H9 (cell line): ENCODE data around the gene GPLD1. TPM values are rescaled to one million over a fixed set of nuclear protein-coding genes. Genes with fewer than 3 reads are reported as not detected.

ENCODE experiments used
- DNase-seq: peaks from one replicate; pipeline ENCODE4 v3.0.0-alpha.2; 2017
- H2AFZ ChIP-seq: one replicate; pipeline ENCODE4 v1.6.1; 2013; ENCODE audit warnings: mild to moderate bottlenecking, low read length, control low read depth, moderate library complexity
- H2AK5ac ChIP-seq: 2 replicates; pipeline ENCODE4 v1.6.1; 2013; ENCODE audit warnings: low read length, control low read depth, mixed read lengths; ENCODE audit not compliant: insufficient read length
- H2BK120ac ChIP-seq: one replicate; pipeline ENCODE4 v1.6.1; 2013; ENCODE audit warnings: low read depth, mild to moderate bottlenecking, low read length, control low read depth, inconsistent platforms; ENCODE audit not compliant: poor library complexity, severe bottlenecking
- H2BK12ac ChIP-seq: 2 replicates; pipeline ENCODE4 v1.6.1; 2013; ENCODE audit warnings: low read length, control low read depth, mixed read lengths, low read depth; ENCODE audit not compliant: insufficient read length
- H2BK15ac ChIP-seq: 2 replicates; pipeline ENCODE4 v1.6.1; 2013; ENCODE audit warnings: low read depth, low read length, control low read depth
- H2BK20ac ChIP-seq: one replicate; pipeline ENCODE4 v1.6.1; 2013; ENCODE audit warnings: low read depth, mild to moderate bottlenecking, low read length, control low read depth, inconsistent platforms; ENCODE audit not compliant: poor library complexity, severe bottlenecking
- H2BK5ac ChIP-seq: 2 replicates; pipeline ENCODE4 v1.6.1; 2013; ENCODE audit warnings: low read length, control low read depth, mixed read lengths; ENCODE audit not compliant: insufficient read length
- H3K14ac ChIP-seq: 2 replicates; pipeline ENCODE4 v1.6.1; 2013; ENCODE audit warnings: low read length, control low read depth; ENCODE audit not compliant: insufficient read depth
- H3K18ac ChIP-seq: 2 replicates; pipeline ENCODE4 v1.6.1; 2013; ENCODE audit warnings: low read depth, mild to moderate bottlenecking, mixed read lengths, low read length, control low read depth; ENCODE audit not compliant: insufficient read length
- H3K23ac ChIP-seq: 2 replicates; pipeline ENCODE4 v1.6.1; 2013; ENCODE audit warnings: low read length, control low read depth, mixed read lengths, low read depth; ENCODE audit not compliant: insufficient read length
- H3K23me2 ChIP-seq: 2 replicates; pipeline ENCODE4 v1.6.1; 2013; ENCODE audit warnings: low read depth, mild to moderate bottlenecking, mixed read lengths, low read length, control low read depth; ENCODE audit not compliant: insufficient read length, poor library complexity, severe bottlenecking
- H3K27ac ChIP-seq: 2 replicates; pipeline ENCODE4 v1.5.1; 2013; ENCODE audit warnings: low read length, control low read depth, mixed read lengths, low read depth; ENCODE audit not compliant: insufficient read length
- H3K27me3 ChIP-seq: 2 replicates; pipeline ENCODE4 v1.6.1; 2013; ENCODE audit warnings: low read length, control low read depth, inconsistent platforms; ENCODE audit not compliant: insufficient read depth
- H3K4ac ChIP-seq: 2 replicates; pipeline ENCODE4 v1.6.1; 2013; ENCODE audit warnings: low read depth, mild to moderate bottlenecking, control low read depth, inconsistent platforms, low read length, moderate library complexity
- H3K4me1 ChIP-seq: 2 replicates; pipeline ENCODE4 v1.6.1; 2013; ENCODE audit warnings: low read length, control low read depth, inconsistent platforms; ENCODE audit not compliant: insufficient read depth
- H3K4me2 ChIP-seq: 2 replicates; pipeline ENCODE4 v1.6.1; 2013; ENCODE audit warnings: low read length, control low read depth, mixed read lengths; ENCODE audit not compliant: insufficient read length, insufficient read depth
- H3K56ac ChIP-seq: 2 replicates; pipeline ENCODE4 v1.6.1; 2013; ENCODE audit warnings: low read depth, mild to moderate bottlenecking, mixed read lengths, low read length, control low read depth; ENCODE audit not compliant: insufficient read length
- H3K79me1 ChIP-seq: 2 replicates; pipeline ENCODE4 v1.6.1; 2013; ENCODE audit warnings: low read depth, mild to moderate bottlenecking, moderate library complexity, low read length, control low read depth, inconsistent platforms; ENCODE audit not compliant: insufficient read depth, poor library complexity, severe bottlenecking
- H3K79me2 ChIP-seq: 2 replicates; pipeline ENCODE4 v1.6.1; 2013; ENCODE audit warnings: low read length, control low read depth, inconsistent platforms; ENCODE audit not compliant: insufficient read depth
- H3K9ac ChIP-seq: 2 replicates; pipeline ENCODE4 v1.6.1; 2013; ENCODE audit warnings: low read length, control low read depth, mixed read lengths; ENCODE audit not compliant: insufficient read length; ENCODE audit errors: extremely low read depth
- H3K9me3 ChIP-seq: one replicate; pipeline ENCODE4 v1.6.1; 2013; ENCODE audit warnings: low read depth, low read length, inconsistent platforms; ENCODE audit not compliant: control insufficient read depth
- H3T11ph ChIP-seq: one replicate; pipeline ENCODE4 v1.6.1; 2013; ENCODE audit warnings: mild to moderate bottlenecking, low read length, control low read depth, inconsistent platforms
- H4K20me1 ChIP-seq: one replicate; pipeline ENCODE4 v1.6.1; 2013; ENCODE audit not compliant: control insufficient read depth, insufficient read length, insufficient read depth
- H4K5ac ChIP-seq: 2 replicates; pipeline ENCODE4 v1.6.1; 2013; ENCODE audit warnings: low read depth, mild to moderate bottlenecking, mixed read lengths, low read length, control low read depth; ENCODE audit not compliant: insufficient read length
- H4K8ac ChIP-seq: replicated peaks from 2 replicates; pipeline ENCODE4 v1.6.1; 2013; ENCODE audit warnings: low read length, control low read depth, mixed read lengths, low read depth; ENCODE audit not compliant: insufficient read length
- H4K91ac ChIP-seq: 2 replicates; pipeline ENCODE4 v1.6.1; 2013; ENCODE audit warnings: low read depth, mild to moderate bottlenecking, moderate library complexity, mixed read lengths, low read length, control low read depth; ENCODE audit not compliant: insufficient read length
- H3K27ac Mint-ChIP-seq, 3 experiments: 2 replicates in 2 of 3; 3 replicates in 1 of 3; pipeline ENCODE4 v1.8.0; 2020 to 2021; ENCODE audit warnings: mixed read lengths in 3 of 3, mild to moderate bottlenecking in 1 of 3, moderate library complexity in 1 of 3
- H3K27me3 Mint-ChIP-seq: 2 replicates; pipeline ENCODE4 v1.8.0; 2021; ENCODE audit warnings: low read depth, mild to moderate bottlenecking, moderate library complexity, mixed read lengths
- H3K36me3 Mint-ChIP-seq, 3 experiments: 2 replicates in 2 of 3; 3 replicates in 1 of 3; pipeline ENCODE4 v1.8.0; 2020 to 2021; ENCODE audit warnings: low read depth in 3 of 3, mixed read lengths in 3 of 3; ENCODE audit not compliant: insufficient read depth in 1 of 3
- H3K4me1 Mint-ChIP-seq, 2 experiments: 2 replicates each; pipeline ENCODE4 v1.8.0; 2020; ENCODE audit warnings: mixed read lengths in 2 of 2
- H3K4me3 Mint-ChIP-seq, 2 experiments: 2 replicates in 1 of 2; 3 replicates in 1 of 2; pipeline ENCODE4 v1.8.0; 2020 to 2021; ENCODE audit warnings: mild to moderate bottlenecking in 2 of 2, mixed read lengths in 2 of 2, moderate library complexity in 1 of 2
- H3K9me3 Mint-ChIP-seq, 2 experiments: 2 replicates in 1 of 2; 3 replicates in 1 of 2; pipeline ENCODE4 v1.8.0; 2020; ENCODE audit warnings: mild to moderate bottlenecking in 2 of 2, mixed read lengths in 2 of 2, moderate library complexity in 1 of 2
- CTCF ChIP-seq: fragments of 200-600 bp; sonication (generic); conservative IDR thresholded peaks from 3 replicates; pipeline ENCODE4 v1.8.0; 2021; ENCODE audit warnings: antibody characterized with exemption, mild to moderate bottlenecking
- WGBS: extraction: QIAGEN DNeasy Blood & Tissue Kit; methylation state at CpG from one replicate; pipeline ENCODE4 v1.1.7; 2013; ENCODE audit warnings: missing lambda C conversion rate, low lambda C conversion rate, mixed read lengths; ENCODE audit not compliant: insufficient read length; ENCODE audit errors: extremely low coverage; 5-methylcytosine and 5-hydroxymethylcytosine counted together
- total RNA-seq: library from RNA; stranded (reverse); gene quantifications from 2 replicates; pipeline ENCODE4 v1.2.1, GENCODE V29; 2021

The GPLD1 gene
- total RNA-seq, 1 experiment from 2014 or later, result 8.0 TPM

- H3K4me3 Mint-ChIP-seq, result no peak overlapping the region
These were observed 52.4 kb downstream of the GPLD1 start for GRCh38 chr6:24436979-24437378.

More at GRCh38 chr6:24436979-24437378, 52.4 kb downstream of the GPLD1 start:
- Histone ChIP-seq H3K23me2 (no peaks in the 10 kb centered on the region), H2BK20ac (no peak overlapping the region), H3K4me1 (no peaks in the 10 kb centered on the region), H3T11ph (no peak overlapping the region), H4K8ac (no peak overlapping the region), H3K27me3 (no peaks in the 10 kb centered on the region), H3K79me1 (no peaks in the 10 kb centered on the region), H3K23ac (no peak overlapping the region), H3K4me2 (no peak overlapping the region), H3K56ac (no peak overlapping the region), H3K4ac (no peak overlapping the region), H3K18ac (no peak overlapping the region), H2BK120ac (no peak overlapping the region), H2BK15ac (no peak overlapping the region), H2AK5ac (no peak overlapping the region), H4K91ac (no peak overlapping the region), H2AFZ (no peak overlapping the region), H3K27ac (no peak overlapping the region), H4K5ac (no peak overlapping the region), H3K9ac (no peak overlapping the region), H3K9me3 (no peaks in the 10 kb centered on the region), H3K14ac (no peak overlapping the region), H2BK12ac (no peak overlapping the region), H2BK5ac (no peak overlapping the region), H4K20me1 (no peaks in the 10 kb centered on the region), H3K79me2 (no peaks in the 10 kb centered on the region)
- H3K27ac Mint-ChIP-seq, result 0 out of 7 replicates have a peak overlapping the region, but pooled peaks of 1 of the 3 experiments have one; percentile 26
- H3K27me3 Mint-ChIP-seq, result no peaks in the 10 kb centered on the region
- H3K4me1 Mint-ChIP-seq, result no peaks in the 10 kb centered on the region
- no peaks in the 10 kb centered on the region for H3K9me3 Mint-ChIP-seq
- no peak for DNase-seq
- H3K36me3 Mint-ChIP-seq, result peaks cover 0 to 6% (median 5%) of the 10 kb centered on the region in 3 experiments; a peak in 3 of 7 replicates
- no peak for TF ChIP-seq CTCF
- WGBS, result no CpG with 5 or more reads among the region's 14 CpGs
